KMS-11 (cell line): ENCODE results near the gene TRIM9.

ENCODE experiments used
- H2AFZ ChIP-seq: fragments of 200-600 bp; sonication (generic); 2 replicates; pipeline ENCODE4 v1.6.1; 2016; ENCODE audit warnings: antibody characterized with exemption, mixed run types, low read depth
- H3K27ac ChIP-seq: fragments of 200-600 bp; sonication (generic); 2 replicates; pipeline ENCODE4 v1.6.1; 2016; ENCODE audit warnings: mild to moderate bottlenecking, mixed run types
- H3K27me3 ChIP-seq: fragments of 200-600 bp; sonication (generic); 2 replicates; pipeline ENCODE4 v1.6.1; 2017; ENCODE audit warnings: mild to moderate bottlenecking, low read depth, mixed run types, moderate library complexity; ENCODE audit not compliant: insufficient read depth
- H3K36me3 ChIP-seq: fragments of 200-600 bp; sonication (generic); 2 replicates; pipeline ENCODE4 v1.6.1; 2017; ENCODE audit warnings: mild to moderate bottlenecking, mixed run types; ENCODE audit not compliant: insufficient read depth
- H3K4me1 ChIP-seq: fragments of 200-600 bp; sonication (generic); 2 replicates; pipeline ENCODE4 v1.6.1; 2016; ENCODE audit warnings: mild to moderate bottlenecking, low read depth, mixed run types; ENCODE audit not compliant: poor library complexity, severe bottlenecking
- H3K4me2 ChIP-seq: fragments of 200-600 bp; sonication (generic); 2 replicates; pipeline ENCODE4 v1.7.0; 2016; ENCODE audit warnings: mild to moderate bottlenecking, mixed run types
- H3K4me3 ChIP-seq: fragments of 200-600 bp; sonication (generic); IDR thresholded peaks from 2 replicates; pipeline ENCODE4 v1.6.1; 2017; ENCODE audit warnings: low read depth, low read length, mixed read lengths; ENCODE audit not compliant: insufficient read depth
- H3K79me2 ChIP-seq: fragments of 200-600 bp; sonication (generic); 2 replicates; pipeline ENCODE4 v1.6.1; 2016; ENCODE audit warnings: low read depth, mixed run types; ENCODE audit not compliant: insufficient read depth
- H3K9ac ChIP-seq: fragments of 200-600 bp; sonication (generic); 2 replicates; pipeline ENCODE4 v1.6.1; 2016; ENCODE audit warnings: mild to moderate bottlenecking, mixed run types
- H4K20me1 ChIP-seq: fragments of 200-600 bp; sonication (generic); 2 replicates; pipeline ENCODE4 v1.6.1; 2016; ENCODE audit warnings: mild to moderate bottlenecking, mixed run types; ENCODE audit not compliant: insufficient read depth
- TF ChIP-seq, protein P1 (sequence below): fragments of 200-600 bp; sonication (generic); conservative IDR thresholded peaks from 2 replicates; pipeline ENCODE4 v1.6.1; 2017; ENCODE audit warnings: low read depth, mild to moderate bottlenecking, antibody characterized with exemption, low read length, moderate library complexity, mixed read lengths

Gene TRIM9

DNA sequence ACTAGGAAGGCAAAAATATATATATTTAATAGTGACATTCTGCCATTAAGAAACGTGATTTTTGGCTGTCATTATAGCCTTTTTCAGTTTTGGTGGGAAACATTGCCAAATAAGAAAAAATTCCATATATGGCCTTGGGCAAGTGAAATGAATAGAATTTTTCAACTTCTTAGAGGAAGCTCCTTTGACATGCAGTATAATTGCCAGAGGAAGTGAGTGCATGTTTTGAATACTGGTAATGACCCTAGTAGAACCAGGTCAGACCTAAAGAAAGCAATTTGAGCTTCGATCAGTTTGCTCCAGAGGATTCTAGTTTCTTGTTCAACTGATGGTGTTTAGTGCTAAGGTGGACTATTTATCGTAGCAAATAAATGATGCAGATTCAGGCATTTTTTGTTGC is 26.2 kb upstream of the TRIM9 start:
- Histone ChIP-seq H3K4me1 (no peaks in the 10 kb centered on the region), H3K4me3 (no peak overlapping the region), H4K20me1 (no peaks in the 10 kb centered on the region), H3K4me2 (no peak overlapping the region), H3K79me2 (no peaks in the 10 kb centered on the region), H3K36me3 (no peaks in the 10 kb centered on the region), H3K9ac (no peak overlapping the region), H3K27me3 (no peaks in the 10 kb centered on the region), H3K27ac (no peak overlapping the region), H2AFZ (no peak overlapping the region)
- TF ChIP-seq, protein P1, sequence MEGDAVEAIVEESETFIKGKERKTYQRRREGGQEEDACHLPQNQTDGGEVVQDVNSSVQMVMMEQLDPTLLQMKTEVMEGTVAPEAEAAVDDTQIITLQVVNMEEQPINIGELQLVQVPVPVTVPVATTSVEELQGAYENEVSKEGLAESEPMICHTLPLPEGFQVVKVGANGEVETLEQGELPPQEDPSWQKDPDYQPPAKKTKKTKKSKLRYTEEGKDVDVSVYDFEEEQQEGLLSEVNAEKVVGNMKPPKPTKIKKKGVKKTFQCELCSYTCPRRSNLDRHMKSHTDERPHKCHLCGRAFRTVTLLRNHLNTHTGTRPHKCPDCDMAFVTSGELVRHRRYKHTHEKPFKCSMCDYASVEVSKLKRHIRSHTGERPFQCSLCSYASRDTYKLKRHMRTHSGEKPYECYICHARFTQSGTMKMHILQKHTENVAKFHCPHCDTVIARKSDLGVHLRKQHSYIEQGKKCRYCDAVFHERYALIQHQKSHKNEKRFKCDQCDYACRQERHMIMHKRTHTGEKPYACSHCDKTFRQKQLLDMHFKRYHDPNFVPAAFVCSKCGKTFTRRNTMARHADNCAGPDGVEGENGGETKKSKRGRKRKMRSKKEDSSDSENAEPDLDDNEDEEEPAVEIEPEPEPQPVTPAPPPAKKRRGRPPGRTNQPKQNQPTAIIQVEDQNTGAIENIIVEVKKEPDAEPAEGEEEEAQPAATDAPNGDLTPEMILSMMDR: no peak

DNA sequence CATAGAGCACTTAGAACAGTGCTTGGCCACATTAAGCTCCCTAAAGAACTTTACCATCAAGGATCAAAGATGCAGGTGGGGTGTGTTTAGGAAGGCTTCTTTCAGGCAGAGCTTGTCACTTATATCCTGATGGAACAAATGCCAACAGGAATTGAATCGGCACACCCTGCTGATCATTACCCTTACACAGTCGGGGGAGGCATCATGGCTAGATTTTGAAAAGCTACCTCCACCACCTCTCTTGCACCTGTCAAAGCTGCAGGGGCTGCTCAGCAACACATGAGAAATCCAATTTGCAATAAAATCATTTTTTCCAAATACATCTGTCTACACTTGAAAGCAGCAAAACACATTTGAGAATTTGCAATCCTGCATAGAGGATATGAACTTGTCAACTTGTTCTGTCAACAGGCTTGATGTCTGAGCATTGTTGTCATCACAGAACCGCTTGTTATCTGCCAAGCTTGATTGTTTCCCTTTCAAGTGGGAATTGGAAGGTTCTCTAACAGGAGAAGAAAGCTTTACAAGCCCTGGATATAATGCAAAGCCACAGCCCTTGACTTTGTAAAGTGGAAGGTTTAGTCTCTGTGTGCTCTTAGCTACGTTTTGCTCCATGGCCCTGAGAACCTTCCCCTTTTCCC is 24.6 kb upstream of the TRIM9 start:
- H3K36me3 ChIP-seq: no peaks in the 10 kb centered on the region
- H3K27me3 ChIP-seq: no peaks in the 10 kb centered on the region
- H3K79me2 ChIP-seq: no peaks in the 10 kb centered on the region
- no peaks in the 10 kb centered on the region for H4K20me1 ChIP-seq
- H3K4me2 ChIP-seq: no peak overlapping the region
- H2AFZ ChIP-seq: no peak overlapping the region
- H3K27ac ChIP-seq: no peak overlapping the region
- TF ChIP-seq, protein P1: no peak
- no peak overlapping the region for H3K9ac ChIP-seq
- H3K4me3 ChIP-seq: no peak overlapping the region
- H3K4me1 ChIP-seq: no peaks in the 10 kb centered on the region

DNA sequence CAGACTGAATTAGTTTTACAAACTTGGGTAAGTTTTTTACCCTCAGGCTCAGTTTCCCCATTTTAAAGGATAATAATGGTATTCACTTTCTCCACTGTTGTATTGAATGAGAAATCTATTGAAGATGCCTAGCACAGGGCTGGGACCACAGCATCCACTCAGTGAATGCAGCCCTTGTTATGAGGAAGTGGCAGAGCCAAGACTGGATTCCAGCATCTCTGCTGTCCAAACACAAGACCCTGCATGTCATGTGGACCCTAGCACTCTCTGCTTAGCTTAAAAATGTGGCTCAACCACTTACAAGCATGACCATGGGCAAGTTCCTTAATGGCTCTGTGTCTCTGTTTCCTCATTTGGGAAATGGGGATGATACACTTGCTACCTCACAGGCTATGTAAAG is 24.1 kb upstream of the TRIM9 start:
- H3K4me1 ChIP-seq: no peaks in the 10 kb centered on the region

DNA sequence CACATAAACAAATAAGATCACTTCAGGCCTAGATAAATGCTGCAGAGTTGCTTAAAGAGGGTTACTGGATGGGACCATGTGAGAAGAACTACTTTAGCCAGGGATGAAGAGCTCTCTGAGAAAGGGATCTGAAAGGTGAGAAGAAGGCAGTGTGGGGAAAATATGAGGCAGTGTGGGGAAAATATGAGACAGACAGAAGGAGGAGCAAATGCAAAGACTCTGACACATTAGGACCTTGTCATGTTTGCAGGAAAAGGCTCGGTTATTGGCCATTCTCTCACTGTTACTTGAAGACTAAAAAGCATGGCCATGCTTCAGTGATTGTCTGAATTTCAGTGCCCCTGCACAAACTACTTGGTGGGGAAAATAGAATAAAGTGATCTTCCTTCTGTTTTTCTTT is 22.7 kb upstream of the TRIM9 start:
- H3K27me3 ChIP-seq: no peaks in the 10 kb centered on the region
- H3K27ac ChIP-seq: no peak overlapping the region
- TF ChIP-seq, protein P1: no peak
- no peak overlapping the region for H3K4me2 ChIP-seq
- H2AFZ ChIP-seq: no peak overlapping the region
- H3K9ac ChIP-seq: no peak overlapping the region
- no peaks in the 10 kb centered on the region for H3K4me1 ChIP-seq
- no peaks in the 10 kb centered on the region for H3K79me2 ChIP-seq
- H4K20me1 ChIP-seq: no peaks in the 10 kb centered on the region
- H3K36me3 ChIP-seq: no peaks in the 10 kb centered on the region
- H3K4me3 ChIP-seq: no peak overlapping the region

More for the DNA sequence above, 24.1 kb upstream of the TRIM9 start:
- H2AFZ ChIP-seq: no peak overlapping the region
- H3K27me3 ChIP-seq: no peaks in the 10 kb centered on the region
- H3K27ac ChIP-seq: no peak overlapping the region
- H4K20me1 ChIP-seq: no peaks in the 10 kb centered on the region
- H3K36me3 ChIP-seq: no peaks in the 10 kb centered on the region
- no peaks in the 10 kb centered on the region for H3K79me2 ChIP-seq
- no peak overlapping the region for H3K4me2 ChIP-seq
- no peak overlapping the region for H3K9ac ChIP-seq
- TF ChIP-seq, protein P1: no peak
- H3K4me3 ChIP-seq: no peak overlapping the region
